HUDEP-2 (cell line): ENCODE measurements around the gene UPK3BL1.
"Not testable (repeated sequence)": the region's sequence is repeated elsewhere in the genome, so short reads cannot be mapped to it uniquely, and the experiment has no call there.

Experiments
- DNase-seq, 76 experiments: peaks; one replicate each; lab custom pipeline; 2025; ENCODE audit not compliant: unreplicated experiment in 76 of 76; lab: John Stamatoyannopoulos, UW

Gene UPK3BL1

GRCh38 chr7:102589857-102590256, 52.7 kb downstream of the UPK3BL1 start:
- not testable (repeated sequence) for DNase-seq
